GM23248 (cell line): Measurements from ENCODE around the gene COX20. TPM values are rescaled to one million over a fixed set of nuclear protein-coding genes. Genes with fewer than 3 reads are reported as not detected.

Experiments
- DNase-seq: peaks from one replicate; pipeline ENCODE4 v3.0.0-alpha.2; 2015
- H2AFZ ChIP-seq: fragments of 200-600 bp; sonication (generic); 2 replicates; pipeline ENCODE4 v1.6.1; 2016; ENCODE audit warnings: antibody characterized with exemption
- H3F3A ChIP-seq: fragments of 200-600 bp; sonication (generic); 2 replicates; pipeline ENCODE4 v1.6.1; 2016; ENCODE audit warnings: mild to moderate bottlenecking, antibody characterized with exemption, mixed run types; ENCODE audit not compliant: insufficient read depth
- H3K27ac ChIP-seq: fragments of 200-600 bp; sonication (generic); 2 replicates; pipeline ENCODE4 v1.5.1; 2016; ENCODE audit warnings: mild to moderate bottlenecking
- H3K27me3 ChIP-seq: fragments of 200-600 bp; sonication (generic); replicated peaks from 2 replicates; pipeline ENCODE4 v1.6.1; 2016; ENCODE audit warnings: mild to moderate bottlenecking; ENCODE audit not compliant: insufficient read depth
- H3K36me3 ChIP-seq: fragments of 200-600 bp; sonication (generic); 2 replicates; pipeline ENCODE4 v1.6.1; 2016; ENCODE audit warnings: low read depth, mild to moderate bottlenecking
- H3K4me1 ChIP-seq: fragments of 200-600 bp; sonication (generic); 2 replicates; pipeline ENCODE4 v1.6.1; 2016; ENCODE audit warnings: mild to moderate bottlenecking; ENCODE audit not compliant: insufficient read depth
- H3K4me2 ChIP-seq: fragments of 200-600 bp; sonication (generic); one replicate; pipeline ENCODE4 v1.6.1; 2016; ENCODE audit warnings: mild to moderate bottlenecking; ENCODE audit not compliant: unreplicated experiment
- H3K4me3 ChIP-seq: fragments of 200-600 bp; sonication (generic); 2 replicates; pipeline ENCODE4 v1.5.1; 2016; ENCODE audit warnings: mild to moderate bottlenecking
- H3K79me2 ChIP-seq: fragments of 200-600 bp; sonication (generic); 2 replicates; pipeline ENCODE4 v1.6.1; 2016; ENCODE audit warnings: mild to moderate bottlenecking; ENCODE audit not compliant: insufficient read depth
- H3K9ac ChIP-seq: fragments of 200-600 bp; sonication (generic); 2 replicates; pipeline ENCODE4 v1.6.1; 2016; ENCODE audit warnings: mild to moderate bottlenecking
- H3K9me2 ChIP-seq: fragments of 200-600 bp; sonication (generic); 2 replicates; pipeline ENCODE4 v1.6.1; 2016; ENCODE audit warnings: mixed run types, mild to moderate bottlenecking, moderate library complexity; ENCODE audit not compliant: insufficient read depth
- H3K9me3 ChIP-seq: fragments of 200-600 bp; sonication (generic); one replicate; pipeline ENCODE4 v1.6.1; 2017; ENCODE audit warnings: low read depth
- H4K20me1 ChIP-seq: fragments of 200-600 bp; sonication (generic); 2 replicates; pipeline ENCODE4 v1.6.0; 2016; ENCODE audit not compliant: insufficient read depth
- EZH2 ChIP-seq: fragments of 200-600 bp; sonication (generic); IDR thresholded peaks from 2 replicates; pipeline ENCODE4 v1.6.1; 2018; ENCODE audit warnings: antibody characterized with exemption, mild to moderate bottlenecking; ENCODE audit not compliant: insufficient read depth, poor library complexity, severe bottlenecking
- EZH2phosphoT487 ChIP-seq: fragments of 200-600 bp; sonication (generic); IDR thresholded peaks from 2 replicates; pipeline ENCODE4 v1.6.1; 2018; ENCODE audit warnings: antibody characterized with exemption, moderate library complexity, mild to moderate bottlenecking, low read depth; ENCODE audit not compliant: insufficient read depth
- WGBS, 2 experiments: methylation state at CpG; one replicate each; pipeline ENCODE4 v1.1.6; 2015 to 2017; ENCODE audit warnings: low lambda C conversion rate in 2 of 2, low coverage in 1 of 2; ENCODE audit errors: missing lambda C conversion rate in 2 of 2; 5-methylcytosine and 5-hydroxymethylcytosine counted together
- in situ Hi-C: fragments of 300-500 bp; cut with MboI; formaldehyde crosslinking; loops from 2 replicates; pipeline ENCODE4 v1.15.0; 2020
- polyA plus RNA-seq: library from polyadenylated mRNA; unstranded; fragments of >200 nt; fragmentation: Nextera tagmentation; extraction: Ambion mirVana; gene quantifications from 2 replicates; pipeline ENCODE4 v1.2.1, GENCODE V29; 2016
- total RNA-seq: library from RNA; depleted of rRNA; stranded (reverse); fragments of >200 nt; shearing (Covaris generic); gene quantifications from 2 replicates; pipeline ENCODE4 v1.2.3, GENCODE V29; 2014

COX20 gene
- total and polyA plus RNA-seq, 2 experiments from 2014 or later = 21.9 to 86.5 TPM

DNA sequence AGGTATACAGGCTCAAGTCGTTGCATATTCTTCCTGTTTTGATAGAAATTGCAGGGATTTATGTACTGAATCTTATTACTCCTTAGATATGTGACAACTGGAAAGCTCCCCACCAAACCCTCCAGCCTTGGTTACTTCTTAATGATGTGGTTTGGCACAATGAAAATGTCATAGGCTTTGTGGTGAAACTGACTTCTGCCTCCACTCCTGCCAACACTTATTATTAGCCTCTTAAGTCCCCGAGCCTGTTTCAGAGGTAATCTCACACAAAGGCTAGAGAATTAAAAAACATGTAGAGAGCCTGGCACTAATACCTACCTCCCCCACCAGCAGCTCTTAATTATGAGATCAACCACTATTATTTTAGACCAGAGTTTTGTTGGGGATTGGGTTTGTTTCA, 4.2 kb downstream of the COX20 start:
- Histone ChIP-seq H3K79me2 (peaks cover 89% of the 10 kb centered on the region), H3K27me3 (no peaks in the 10 kb centered on the region), H3K4me2 (no peak overlapping the region), H3K9ac (no peak overlapping the region), H2AFZ (no peak overlapping the region), H3K36me3 (peaks cover 51% of the 10 kb centered on the region), H3K9me3 (no peaks in the 10 kb centered on the region), H3K4me1 (peaks cover 31% of the 10 kb centered on the region), H3F3A (peaks cover 89% of the 10 kb centered on the region), H3K4me3 (no peak overlapping the region), H4K20me1 (no peaks in the 10 kb centered on the region), H3K27ac (peak overlapping the region; percentile 1; the same call in 1 of the 2 replicates), H3K9me2 (no peaks in the 10 kb centered on the region)
- 48 to 58% methylated on average over 2 of the region's 2 CpGs for WGBS, 2 experiments
- TF ChIP-seq EZH2 (no peak), EZH2phosphoT487 (no peak)
- no peak for DNase-seq
- in situ Hi-C loops = no loop called here

DNA sequence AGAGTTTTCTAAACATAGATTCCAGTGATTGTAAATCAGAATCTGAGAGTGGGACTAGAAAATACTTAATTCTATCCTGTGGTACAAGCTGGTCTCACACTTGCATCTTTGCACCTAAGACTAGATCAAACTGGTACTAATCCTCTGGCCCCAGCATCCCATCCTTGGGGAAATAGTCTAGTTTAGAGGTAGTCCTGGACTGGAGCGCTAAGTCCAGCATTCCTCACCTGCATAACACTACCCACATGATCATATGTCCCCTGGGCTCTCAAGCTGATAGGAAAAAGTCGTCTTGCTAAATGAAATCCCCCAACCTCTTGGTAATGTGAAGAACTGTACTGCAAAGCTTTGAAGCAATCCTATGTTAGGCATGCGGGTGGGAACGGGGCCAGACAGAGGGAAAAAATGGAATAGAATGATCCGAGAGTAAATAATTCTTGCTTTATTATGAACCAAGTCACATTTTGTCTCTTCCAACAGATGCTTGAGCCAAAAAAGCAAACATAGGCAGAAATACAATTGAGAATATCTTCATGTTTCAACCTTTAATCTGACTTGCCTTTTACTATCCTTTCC, 4.8 kb downstream of the COX20 start:
- peaks cover 95% of the 10 kb centered on the region for H3K79me2 ChIP-seq
- no peak overlapping the region for H3K4me3 ChIP-seq
- peaks cover 57% of the 10 kb centered on the region for H3K36me3 ChIP-seq
- WGBS, 2 experiments = 63 to 65% methylated on average over 5 of the region's 5 CpGs
- TF ChIP-seq EZH2phosphoT487 (no peak), EZH2 (no peak)
- in situ Hi-C loops = no loop called here
- H3K27me3 ChIP-seq = no peaks in the 10 kb centered on the region
- H3K4me2 ChIP-seq = no peak overlapping the region
- no peaks in the 10 kb centered on the region for H3K9me2 ChIP-seq
- H3K9me3 ChIP-seq = no peaks in the 10 kb centered on the region
- no peak for DNase-seq
- H3K4me1 ChIP-seq = peaks cover 31% of the 10 kb centered on the region
- peaks cover 93% of the 10 kb centered on the region for H3F3A ChIP-seq
- H2AFZ ChIP-seq = no peak overlapping the region
- 0 out of 2 replicates have a peak overlapping the region, but pooled peaks have one; percentile 1 for H3K27ac ChIP-seq
- H3K9ac ChIP-seq = no peak overlapping the region
- H4K20me1 ChIP-seq = no peaks in the 10 kb centered on the region

DNA sequence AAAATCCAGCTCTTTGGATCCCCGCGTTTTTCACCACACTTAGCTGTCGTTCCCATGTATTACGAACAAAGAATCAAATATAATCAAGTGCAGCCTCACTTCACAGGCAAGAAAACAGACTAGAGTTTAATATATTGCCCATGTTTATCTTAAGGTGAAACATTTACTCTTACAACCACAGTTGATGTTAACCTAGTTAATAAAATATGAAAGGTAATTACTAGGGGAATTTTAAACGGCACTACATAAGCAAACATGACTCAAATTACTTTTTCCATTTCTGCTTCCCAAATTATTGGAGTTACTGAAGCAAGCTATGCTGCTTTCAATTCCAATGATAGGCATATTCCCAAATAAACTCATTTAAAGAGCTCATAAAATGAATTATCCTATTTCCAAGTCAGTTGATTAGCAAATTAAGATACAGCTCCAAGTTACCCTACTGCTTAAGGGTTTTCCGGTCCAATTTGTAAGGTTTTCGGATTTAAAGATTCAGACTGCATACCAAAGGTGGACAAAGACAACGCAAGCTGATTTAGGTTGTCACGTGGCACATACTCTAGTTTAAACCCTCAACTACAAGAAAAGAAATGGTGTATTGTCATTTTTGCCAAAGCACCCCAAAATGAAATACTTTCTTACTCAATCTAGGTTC, 5.9 kb downstream of the COX20 start:
- TF ChIP-seq EZH2phosphoT487 (no peak), EZH2 (no peak)
- H3K4me1 ChIP-seq = peaks cover 31% of the 10 kb centered on the region
- H2AFZ ChIP-seq = no peak overlapping the region
- no peak overlapping the region for H3K4me3 ChIP-seq
- WGBS, 2 experiments = 82 to 86% methylated on average over 9 of the region's 9 CpGs
- DNase-seq = no peak
- H3K79me2 ChIP-seq = peaks cover 100% of the 10 kb centered on the region
- no peak overlapping the region for H3K4me2 ChIP-seq
- H4K20me1 ChIP-seq = no peaks in the 10 kb centered on the region
- no peak overlapping the region for H3K9ac ChIP-seq
- no peaks in the 10 kb centered on the region for H3K9me3 ChIP-seq
- in situ Hi-C loops = no loop called here
- no peaks in the 10 kb centered on the region for H3K27me3 ChIP-seq
- H3K27ac ChIP-seq = 0 out of 2 replicates have a peak overlapping the region, but pooled peaks have one; percentile 1
- no peaks in the 10 kb centered on the region for H3K9me2 ChIP-seq
- peaks cover 64% of the 10 kb centered on the region for H3K36me3 ChIP-seq
- H3F3A ChIP-seq = peaks cover 96% of the 10 kb centered on the region

DNA sequence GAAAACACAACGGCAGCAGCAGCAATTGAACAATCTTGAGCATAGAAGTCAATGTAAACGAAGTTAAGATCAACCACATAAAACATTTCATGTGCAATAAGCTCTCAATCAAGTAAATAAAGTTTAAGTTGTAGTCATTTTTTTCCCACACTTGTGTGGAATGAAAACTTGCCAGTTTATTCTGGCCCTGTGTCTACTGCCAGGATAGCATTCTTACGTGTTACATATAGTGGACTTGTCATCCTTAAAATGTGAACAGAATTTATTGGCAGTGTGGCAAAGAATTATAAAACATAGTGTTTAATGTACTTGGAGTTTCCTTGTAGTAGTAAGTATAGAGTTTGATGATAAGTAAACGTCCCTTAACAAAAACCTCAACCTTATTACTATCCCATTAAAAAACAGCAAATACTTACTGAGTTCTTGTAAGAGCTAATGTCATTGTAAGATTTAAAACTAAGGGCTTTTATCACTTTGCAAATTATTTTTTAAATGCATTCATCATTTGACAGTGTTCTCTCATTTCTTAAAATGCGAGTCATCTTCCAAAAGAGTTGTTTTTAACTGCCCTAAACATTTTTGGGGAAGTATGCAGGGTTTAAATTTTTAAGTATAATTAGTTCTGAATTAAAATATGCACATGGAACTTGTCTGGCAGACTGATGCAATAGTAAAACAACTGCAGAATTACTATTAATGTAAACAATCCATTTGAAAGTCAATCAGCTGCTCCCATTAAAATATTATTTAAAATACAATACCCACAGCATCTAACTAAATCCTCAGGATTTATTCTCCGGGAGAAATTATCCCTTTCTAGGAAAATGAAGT, 7.9 kb downstream of the COX20 start:
- peak; percentile 24 for DNase-seq
- no peaks in the 10 kb centered on the region for H3K9me2 ChIP-seq
- no peaks in the 10 kb centered on the region for H3K9me3 ChIP-seq
- peak overlapping the region; percentile 17 for H3K4me2 ChIP-seq
- 96 to 97% methylated on average over 6 of the region's 6 CpGs for WGBS, 2 experiments
- peak overlapping the region; percentile 26; the same call in 1 of the 2 replicates for H3K9ac ChIP-seq
- peaks cover 100% of the 10 kb centered on the region for H3K79me2 ChIP-seq
- H3K4me3 ChIP-seq = no peak overlapping the region
- peak overlapping the region; percentile 37 for H3K27ac ChIP-seq
- peaks cover 14% of the 10 kb centered on the region for H3K4me1 ChIP-seq
- H3K27me3 ChIP-seq = no peaks in the 10 kb centered on the region
- H2AFZ ChIP-seq = no peak overlapping the region
- no peaks in the 10 kb centered on the region for H4K20me1 ChIP-seq
- H3F3A ChIP-seq = peaks cover 97% of the 10 kb centered on the region
- TF ChIP-seq EZH2phosphoT487 = no peak
- no peak for TF ChIP-seq EZH2
- H3K36me3 ChIP-seq = peaks cover 79% of the 10 kb centered on the region
- in situ Hi-C loops = no loop called here
